ENCODE measurements around the gene TPK1. TPM values are rescaled to one million over a fixed set of nuclear protein-coding genes. Genes with fewer than 3 reads are reported as not detected.

Gene TPK1
- polyA plus RNA-seq, 2 of the 4 experiments (the other 2 are of a cell fraction), result 1.4 to 2.5 TPM

DNA sequence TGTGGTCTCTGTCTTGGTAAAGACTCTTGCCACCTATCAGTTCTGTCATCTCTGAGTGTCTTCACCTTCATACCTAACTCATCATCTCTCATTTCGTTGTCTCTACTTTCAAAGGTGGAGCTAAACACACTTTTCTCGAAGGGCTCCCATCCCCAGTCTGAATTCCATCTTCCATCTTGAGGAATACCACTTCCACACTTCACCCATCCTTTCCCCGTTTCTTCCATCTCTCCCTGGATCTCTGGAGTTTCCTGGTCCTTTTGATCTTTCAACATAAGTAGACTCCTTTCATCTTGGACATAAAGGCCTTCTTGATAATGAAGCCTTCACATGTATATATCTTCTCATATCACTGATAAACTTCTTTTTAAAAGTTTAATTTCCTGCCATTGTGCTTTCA is 311.6 kb downstream of the TPK1 start:
- ChIA-PET POLR2A (no interaction called here), CTCF (no interaction called here)
- TF ChIP-seq HOXB5 (CRISPR knock-in tag; IDR thresholded peaks at IDR 0.05), result no peak
- Histone ChIP-seq H3K4me1 (no peaks in the 10 kb centered on the region), H3K9me3 (no peaks in the 10 kb centered on the region), H3K27ac (no peak overlapping the region), H3K4me3 (no peak overlapping the region), H3K4me2 (no peak overlapping the region)
- DNase-seq (ENCODE audit: low read depth in 1 of 2, low spot score in 1 of 2), result no peak
- WGBS (ENCODE audit: missing lambda C conversion rate), result 4% methylated on average over 3 of the region's 3 CpGs
- peak; percentile 46 for FAIRE-seq
- no peak for ATAC-seq

DNA sequence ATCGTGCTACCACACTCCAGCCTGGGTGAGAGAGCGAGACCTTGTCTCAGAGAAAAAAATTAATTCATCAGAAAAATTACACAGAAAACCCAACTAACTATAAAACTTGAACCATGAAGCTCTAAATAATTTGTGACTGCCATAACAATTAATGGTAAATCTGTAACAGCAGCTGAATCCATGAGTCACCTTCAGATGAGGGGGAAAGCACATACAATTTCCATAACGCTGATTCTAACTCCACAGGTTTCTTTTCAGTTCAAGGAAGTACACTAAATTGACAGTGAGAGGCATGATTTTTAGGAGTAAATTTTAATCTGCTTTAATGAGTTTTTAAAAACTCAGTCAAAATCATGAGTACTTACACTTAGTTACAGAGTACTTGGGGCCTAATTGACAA is 312.2 kb downstream of the TPK1 start:
- 46% methylated on average over 3 of the region's 3 CpGs for WGBS (ENCODE audit: missing lambda C conversion rate)
- FAIRE-seq, result no peak

GRCh38 chr7:144519925-144520324 is 315.9 kb downstream of the TPK1 start:
- 9% methylated on average over 4 of the region's 4 CpGs for WGBS (ENCODE audit: missing lambda C conversion rate)
- no peaks in the 10 kb centered on the region for H3K9me3 ChIP-seq
- no peak overlapping the region for H3K4me3 ChIP-seq
- no peaks in the 10 kb centered on the region for H3K4me1 ChIP-seq
- H3K27ac ChIP-seq, result no peak overlapping the region
- FAIRE-seq, result no peak
- no peak for TF ChIP-seq JUN (IDR thresholded peaks at IDR 0.05)
- TF ChIP-seq, protein P1, sequence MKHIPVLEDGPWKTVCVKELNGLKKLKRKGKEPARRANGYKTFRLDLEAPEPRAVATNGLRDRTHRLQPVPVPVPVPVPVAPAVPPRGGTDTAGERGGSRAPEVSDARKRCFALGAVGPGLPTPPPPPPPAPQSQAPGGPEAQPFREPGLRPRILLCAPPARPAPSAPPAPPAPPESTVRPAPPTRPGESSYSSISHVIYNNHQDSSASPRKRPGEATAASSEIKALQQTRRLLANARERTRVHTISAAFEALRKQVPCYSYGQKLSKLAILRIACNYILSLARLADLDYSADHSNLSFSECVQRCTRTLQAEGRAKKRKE (CRISPR knock-in tag; IDR thresholded peaks at IDR 0.05; ENCODE audit: low read depth), result no peak
- ATAC-seq, result no peak
- DNase-seq (ENCODE audit: low read depth in 1 of 2, low spot score in 1 of 2), result no peak
- ChIA-PET CTCF (no interaction called here), POLR2A (no interaction called here)
- no peak overlapping the region for H3K4me2 ChIP-seq

More for the DNA sequence above, 312.2 kb downstream of the TPK1 start:
- ChIA-PET POLR2A (no interaction called here), CTCF (no interaction called here)
- TF ChIP-seq NR3C1 (IDR thresholded peaks at IDR 0.05) (no peak), NFE2L2 (conservative IDR thresholded peaks at IDR 0.05; ENCODE audit: low read length) (no peak), ELK1 (IDR thresholded peaks at IDR 0.05; ENCODE audit: low read depth, low read length) (no peak)
- DNase-seq (ENCODE audit: low read depth in 1 of 2, low spot score in 1 of 2), result no peak
- no peaks in the 10 kb centered on the region for H3K4me1 ChIP-seq
- ATAC-seq, result no peak
- no peak overlapping the region for H3K4me2 ChIP-seq
- no peak overlapping the region for H3K4me3 ChIP-seq
- H3K27ac ChIP-seq, result no peak overlapping the region
- H3K9me3 ChIP-seq, result no peaks in the 10 kb centered on the region

DNA sequence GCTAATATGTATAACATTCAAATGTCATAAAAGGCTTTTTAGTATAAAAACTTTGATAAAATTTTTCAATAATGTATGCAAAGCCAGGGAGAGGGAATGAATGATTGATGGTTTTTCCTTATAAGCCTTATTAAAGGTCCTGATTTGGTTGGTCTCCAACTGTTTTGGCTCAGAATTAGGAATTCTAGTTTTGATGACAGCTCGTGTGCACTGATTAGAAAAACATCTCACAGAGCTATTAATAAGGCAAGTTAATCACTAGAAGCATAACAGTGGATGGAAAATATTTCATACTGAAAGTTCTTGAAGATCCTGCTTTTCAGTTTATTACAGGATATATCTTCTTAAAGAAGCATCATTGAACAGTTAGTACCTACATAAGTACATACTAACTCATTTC is 317.5 kb downstream of the TPK1 start:
- Histone ChIP-seq H3K4me1 (no peaks in the 10 kb centered on the region), H3K4me3 (no peak overlapping the region), H3K27ac (no peak overlapping the region), H3K9me3 (no peaks in the 10 kb centered on the region), H3K4me2 (no peak overlapping the region)
- TF ChIP-seq HEYL (CRISPR knock-in tag; IDR thresholded peaks at IDR 0.05) (no peak), BHLHE40 (IDR thresholded peaks at IDR 0.05; ENCODE audit: low read depth, low read length) (no peak), EHF (CRISPR knock-in tag; IDR thresholded peaks at IDR 0.05) (no peak), ZC3H11A (IDR thresholded peaks at IDR 0.05) (no peak), HMGXB4 (CRISPR knock-in tag; IDR thresholded peaks at IDR 0.05; ENCODE audit: borderline replicate concordance) (no peak), CHD4 (IDR thresholded peaks at IDR 0.05; ENCODE audit: borderline replicate concordance) (no peak), RFX5 (IDR thresholded peaks at IDR 0.05) (no peak), SREBF2 (IDR thresholded peaks at IDR 0.05) (no peak), SMC3 (IDR thresholded peaks at IDR 0.05) (no peak), ELK1 (IDR thresholded peaks at IDR 0.05; ENCODE audit: low read depth, low read length) (no peak)
- TF ChIP-seq, protein P2, sequence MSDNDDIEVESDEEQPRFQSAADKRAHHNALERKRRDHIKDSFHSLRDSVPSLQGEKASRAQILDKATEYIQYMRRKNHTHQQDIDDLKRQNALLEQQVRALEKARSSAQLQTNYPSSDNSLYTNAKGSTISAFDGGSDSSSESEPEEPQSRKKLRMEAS (IDR thresholded peaks at IDR 0.05), result no peak
- TF ChIP-seq, protein P3, sequence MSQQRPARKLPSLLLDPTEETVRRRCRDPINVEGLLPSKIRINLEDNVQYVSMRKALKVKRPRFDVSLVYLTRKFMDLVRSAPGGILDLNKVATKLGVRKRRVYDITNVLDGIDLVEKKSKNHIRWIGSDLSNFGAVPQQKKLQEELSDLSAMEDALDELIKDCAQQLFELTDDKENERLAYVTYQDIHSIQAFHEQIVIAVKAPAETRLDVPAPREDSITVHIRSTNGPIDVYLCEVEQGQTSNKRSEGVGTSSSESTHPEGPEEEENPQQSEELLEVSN (IDR thresholded peaks at IDR 0.05; ENCODE audit: borderline replicate concordance, low read depth), result no peak
- ATAC-seq (no peak), FAIRE-seq (no peak), DNase-seq (ENCODE audit: low read depth in 1 of 2, low spot score in 1 of 2) (no peak)
- CTCF ChIA-PET, result no interaction called here
- 3% methylated on average over 1 of the region's 1 CpG for WGBS (ENCODE audit: missing lambda C conversion rate)
- POLR2A ChIA-PET, result no interaction called here
